ENCODE measurements around the gene UNCX. TPM values are rescaled to one million over a fixed set of nuclear protein-coding genes. Genes with fewer than 3 reads are reported as not detected.

The UNCX gene
- polyA plus RNA-seq, 1 experiment = not detected

DNA sequence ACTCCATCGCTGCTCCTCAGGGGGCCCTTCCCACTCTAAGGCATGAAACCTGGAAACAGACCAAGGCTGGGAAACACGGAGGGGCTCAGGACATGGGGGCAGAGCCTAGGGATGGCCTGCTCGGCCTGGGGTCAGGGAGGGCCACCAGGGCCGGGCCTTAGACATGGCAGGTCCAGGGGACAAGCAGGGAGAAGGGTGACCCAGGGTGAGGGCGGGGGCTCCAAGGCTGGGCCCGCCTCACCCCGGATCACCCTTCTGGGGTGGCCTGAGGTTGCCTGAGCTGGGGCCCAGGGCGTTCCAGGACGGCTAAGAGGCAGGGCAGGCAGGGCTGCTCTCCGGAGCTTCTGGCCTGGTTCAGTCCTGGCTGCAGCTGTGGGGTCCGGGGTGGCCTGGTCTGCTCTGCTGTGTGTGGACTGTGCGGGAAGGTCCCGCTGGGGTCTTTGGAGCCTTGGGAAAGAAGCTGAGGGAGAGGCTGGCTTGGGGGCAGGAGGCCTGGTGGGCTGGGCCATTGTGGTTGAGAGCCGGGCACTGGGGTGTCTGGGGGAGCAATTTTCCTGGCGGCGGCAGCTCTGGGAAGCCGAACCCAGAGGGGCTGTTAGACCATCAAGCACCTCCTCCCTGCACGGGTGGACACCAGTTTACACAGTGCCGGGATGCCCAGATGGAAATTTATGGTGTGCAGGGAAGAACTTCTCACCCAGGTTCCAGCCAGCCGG is 52.2 kb downstream of the UNCX start:
- Histone ChIP-seq H3K36me3 (ENCODE audit: control insufficient read depth, insufficient read depth, low read length) (no peaks in the 10 kb centered on the region), H3K27me3 (ENCODE audit: control insufficient read depth, insufficient read depth, low read length) (peaks cover 2% of the 10 kb centered on the region), H3K4me3 (ENCODE audit: low read depth, low read length) (no peak overlapping the region)
- no peak for DNase-seq (ENCODE audit: low read depth)
- POLR2A ChIA-PET = no interaction called here
- CTCF ChIA-PET = interaction anchor here (0.6 to 0.9 kb wide), 2 partner anchors 9 to 177 kb away, joined by 3 to 4 read pairs; no protein-coding TSS in a partner anchor
- TF ChIP-seq, protein P1, sequence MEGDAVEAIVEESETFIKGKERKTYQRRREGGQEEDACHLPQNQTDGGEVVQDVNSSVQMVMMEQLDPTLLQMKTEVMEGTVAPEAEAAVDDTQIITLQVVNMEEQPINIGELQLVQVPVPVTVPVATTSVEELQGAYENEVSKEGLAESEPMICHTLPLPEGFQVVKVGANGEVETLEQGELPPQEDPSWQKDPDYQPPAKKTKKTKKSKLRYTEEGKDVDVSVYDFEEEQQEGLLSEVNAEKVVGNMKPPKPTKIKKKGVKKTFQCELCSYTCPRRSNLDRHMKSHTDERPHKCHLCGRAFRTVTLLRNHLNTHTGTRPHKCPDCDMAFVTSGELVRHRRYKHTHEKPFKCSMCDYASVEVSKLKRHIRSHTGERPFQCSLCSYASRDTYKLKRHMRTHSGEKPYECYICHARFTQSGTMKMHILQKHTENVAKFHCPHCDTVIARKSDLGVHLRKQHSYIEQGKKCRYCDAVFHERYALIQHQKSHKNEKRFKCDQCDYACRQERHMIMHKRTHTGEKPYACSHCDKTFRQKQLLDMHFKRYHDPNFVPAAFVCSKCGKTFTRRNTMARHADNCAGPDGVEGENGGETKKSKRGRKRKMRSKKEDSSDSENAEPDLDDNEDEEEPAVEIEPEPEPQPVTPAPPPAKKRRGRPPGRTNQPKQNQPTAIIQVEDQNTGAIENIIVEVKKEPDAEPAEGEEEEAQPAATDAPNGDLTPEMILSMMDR (IDR thresholded peaks at IDR 0.05; ENCODE audit: insufficient read depth, low read depth, low read length) = no peak

DNA sequence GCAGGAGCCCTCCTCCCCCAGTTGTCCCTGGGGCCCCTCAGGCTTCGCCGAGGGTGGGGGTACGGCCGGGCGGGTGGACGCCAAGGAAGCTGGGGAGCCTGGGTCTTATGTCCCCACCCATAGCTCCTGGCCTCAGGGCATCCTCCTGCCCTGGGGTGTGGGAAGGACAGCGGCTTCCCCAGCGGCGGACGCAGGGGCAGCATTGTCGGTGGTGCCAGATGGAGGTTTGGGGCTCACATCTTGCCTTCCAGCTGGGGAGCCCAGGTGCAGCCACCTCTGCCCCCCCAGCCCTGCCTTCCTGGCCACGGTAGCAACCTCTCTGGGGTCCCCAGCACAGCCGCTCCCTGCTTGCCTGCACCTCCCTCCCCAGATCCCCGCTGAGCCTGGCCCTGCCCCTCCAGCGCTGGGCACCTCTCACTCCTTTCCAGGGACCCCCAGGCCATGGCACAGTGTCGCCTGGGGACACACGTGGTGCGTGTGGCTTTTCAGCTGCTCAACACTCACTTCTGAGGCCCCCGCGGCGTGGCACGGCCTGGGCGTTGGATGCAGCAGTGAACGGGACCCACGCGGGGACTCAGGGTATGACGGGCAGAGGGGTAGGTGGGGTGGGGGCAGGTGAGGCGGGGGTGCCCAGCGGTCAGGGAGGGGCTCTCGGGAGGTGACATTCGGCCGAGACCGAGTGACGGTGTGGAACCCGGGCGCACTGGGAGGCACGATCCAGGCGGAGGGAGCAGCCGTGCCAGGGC is 53.1 kb downstream of the UNCX start:
- TF ChIP-seq, protein P1 (IDR thresholded peaks at IDR 0.05; ENCODE audit: insufficient read depth, low read depth, low read length) = no peak
- Histone ChIP-seq H3K27me3 (ENCODE audit: control insufficient read depth, insufficient read depth, low read length) (peaks cover 7% of the 10 kb centered on the region), H3K4me3 (ENCODE audit: low read depth, low read length) (no peak overlapping the region), H3K36me3 (ENCODE audit: control insufficient read depth, insufficient read depth, low read length) (no peaks in the 10 kb centered on the region)
- ChIA-PET POLR2A (no interaction called here), CTCF (interaction anchor here (0.6 to 0.9 kb wide), 2 partner anchors 8 to 176 kb away, joined by 3 to 4 read pairs; no protein-coding TSS in a partner anchor)
- no peak for DNase-seq (ENCODE audit: low read depth)

Other genes with a start within 250 kb of the UNCX start
- gene CYP2W1, start 249.7 kb upstream of the UNCX start, polyA plus RNA-seq (2011; rRNA removed) = not detected in 2 replicates
- 2.8 and 4.5 TPM in 2 replicates for gene GPR146, start 188.3 kb upstream of the UNCX start, polyA plus RNA-seq (2011; rRNA removed)
- gene GPER1, start 144.8 kb upstream of the UNCX start, polyA plus RNA-seq (2011; rRNA removed) = 2.1 and 3.1 TPM in 2 replicates
- 43.6 and 46.3 TPM in 2 replicates for gene ZFAND2A, start 72.7 kb upstream of the UNCX start, polyA plus RNA-seq (2011; rRNA removed)
- 5.4 and 11.1 TPM in 2 replicates for gene MICALL2, start 226.6 kb downstream of the UNCX start, polyA plus RNA-seq (2011; rRNA removed)

Data from BJ (cell line).